ENCODE results near the gene OR10A2.
"Not testable (repeated sequence)": the region's sequence is repeated elsewhere in the genome, so short reads cannot be mapped to it uniquely, and the experiment has no call there.

The OR10A2 gene

GRCh38 chr11:6862961-6863360, at the start of gene OR10A2:
TSS of gene OR10A2 (plus strand) at chr11:6863057. CDS start at chr11:6869755, 6,698 bp downstream.
- DNase-seq = no peak

GRCh38 chr11:6813656-6814055, 49.2 kb upstream of the OR10A2 start:
- DNase-seq = no peak

- DNase-seq = no peak
Measured at GRCh38 chr11:6817694-6818093, 45.2 kb upstream of the OR10A2 start.

GRCh38 chr11:6818967-6819366, 43.9 kb upstream of the OR10A2 start:
- no peak for DNase-seq

- no peak for DNase-seq
Measured at GRCh38 chr11:6824136-6824823, 38.6 kb upstream of the OR10A2 start.

GRCh38 chr11:6825231-6825744, 37.6 kb upstream of the OR10A2 start:
- no peak for DNase-seq

GRCh38 chr11:6828103-6828502, 34.8 kb upstream of the OR10A2 start:
- no peak for DNase-seq

- no peak for DNase-seq
Measured at GRCh38 chr11:6833356-6833755, 29.5 kb upstream of the OR10A2 start.

GRCh38 chr11:6834021-6834420, 28.8 kb upstream of the OR10A2 start:
- no peak for DNase-seq

GRCh38 chr11:6841694-6842093, 21.2 kb upstream of the OR10A2 start:
- DNase-seq = no peak

GRCh38 chr11:6843670-6844069, 19.2 kb upstream of the OR10A2 start:
- no peak for DNase-seq

- DNase-seq = no peak
Measured at GRCh38 chr11:6844356-6844755, 18.5 kb upstream of the OR10A2 start.

GRCh38 chr11:6845383-6845782, 17.5 kb upstream of the OR10A2 start, which contains the start of gene OR10A5:
TSS of gene OR10A5 (plus strand) at chr11:6845683. CDS start at chr11:6845683, 0 bp downstream.
- DNase-seq = no peak

- no peak for DNase-seq
Measured at GRCh38 chr11:6850526-6850925, 12.3 kb upstream of the OR10A2 start.

- DNase-seq = not testable (repeated sequence)
Measured at GRCh38 chr11:6854801-6855200, 8.1 kb upstream of the OR10A2 start.

GRCh38 chr11:6855971-6856541, 6.8 kb upstream of the OR10A2 start:
- DNase-seq = no peak

GRCh38 chr11:6856871-6857270, 6.0 kb upstream of the OR10A2 start:
- DNase-seq = no peak

GRCh38 chr11:6864438-6864837, 1.6 kb downstream of the OR10A2 start:
- no peak for DNase-seq

- DNase-seq = no peak
Measured at GRCh38 chr11:6871278-6871677, 8.4 kb downstream of the OR10A2 start.

- no peak for DNase-seq
Measured at GRCh38 chr11:6875761-6876160, 12.9 kb downstream of the OR10A2 start.

- DNase-seq = no peak
Measured at GRCh38 chr11:6876325-6876724, 13.5 kb downstream of the OR10A2 start, which contains the start of gene OR10A4. TSS of gene OR10A4 (plus strand) at chr11:6876625. CDS start at chr11:6876648, 23 bp downstream.

- no peak for DNase-seq
Measured at GRCh38 chr11:6876914-6877313, 14.1 kb downstream of the OR10A2 start.

- DNase-seq = no peak
Measured at GRCh38 chr11:6882751-6883150, 19.9 kb downstream of the OR10A2 start.

GRCh38 chr11:6887711-6888110, 24.9 kb downstream of the OR10A2 start:
- DNase-seq = not testable (repeated sequence)

Data from CD4-positive, alpha-beta T cell treated with Interleukin-10 for 1 hour (primary cell).